Measurements from ENCODE around the gene PGPEP1.
"Not testable (repeated sequence)": the region's sequence is repeated elsewhere in the genome, so short reads cannot be mapped to it uniquely, and the experiment has no call there.

PGPEP1 gene

DNA sequence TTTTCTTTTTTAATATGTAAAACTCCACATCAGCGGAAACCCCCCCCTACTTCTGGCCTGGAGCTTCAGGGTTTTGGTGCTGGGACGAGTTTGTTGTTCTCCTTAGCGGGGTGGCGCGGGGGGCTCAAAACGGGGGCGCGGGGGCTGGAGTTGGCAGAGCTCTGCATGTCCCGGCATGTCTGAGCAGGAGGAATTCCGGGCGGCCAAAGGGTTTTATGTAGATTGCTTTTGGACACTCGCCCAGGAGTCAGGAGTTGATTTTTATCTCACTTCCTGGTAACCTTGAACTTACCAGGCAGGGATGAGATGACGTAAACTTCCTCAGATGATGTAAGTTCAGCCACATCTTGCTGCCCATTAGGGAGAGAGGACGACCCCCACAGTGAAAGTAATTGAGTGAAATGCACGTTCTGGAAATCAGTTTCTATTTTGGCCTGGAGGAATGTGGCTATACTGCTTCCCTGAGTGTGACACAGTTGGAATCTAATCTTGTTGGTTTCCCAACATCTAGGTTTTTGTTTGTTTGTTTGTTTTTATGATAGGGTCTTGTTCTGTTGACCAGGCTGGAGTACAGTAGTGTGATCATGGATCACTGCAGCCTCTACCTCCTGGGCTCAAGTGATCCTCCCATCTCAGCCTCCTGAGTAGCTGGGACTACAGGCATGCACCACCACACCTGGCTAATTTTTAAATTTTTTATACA lies 24.6 kb downstream of the PGPEP1 start:
- Histone ChIP-seq H3K4me3 (ENCODE audit: low read depth, low read length) (no peak overlapping the region), H3K36me3 (ENCODE audit: insufficient read depth, low read length) (no peaks in the 10 kb centered on the region), H3K4me1 (ENCODE audit: control insufficient read depth, insufficient read depth, low read length, unreplicated experiment) (peaks cover 18% of the 10 kb centered on the region), H3K27ac (ENCODE audit: low read depth, low read length) (peak overlapping the region; percentile 81), H3K27me3 (ENCODE audit: insufficient read depth, low read length) (no peaks in the 10 kb centered on the region), H2AFZ (ENCODE audit: low read length, unreplicated experiment) (peak overlapping the region; percentile 40), H3K79me2 (ENCODE audit: control insufficient read depth, insufficient read depth, low read length, unreplicated experiment) (no peaks in the 10 kb centered on the region)

DNA sequence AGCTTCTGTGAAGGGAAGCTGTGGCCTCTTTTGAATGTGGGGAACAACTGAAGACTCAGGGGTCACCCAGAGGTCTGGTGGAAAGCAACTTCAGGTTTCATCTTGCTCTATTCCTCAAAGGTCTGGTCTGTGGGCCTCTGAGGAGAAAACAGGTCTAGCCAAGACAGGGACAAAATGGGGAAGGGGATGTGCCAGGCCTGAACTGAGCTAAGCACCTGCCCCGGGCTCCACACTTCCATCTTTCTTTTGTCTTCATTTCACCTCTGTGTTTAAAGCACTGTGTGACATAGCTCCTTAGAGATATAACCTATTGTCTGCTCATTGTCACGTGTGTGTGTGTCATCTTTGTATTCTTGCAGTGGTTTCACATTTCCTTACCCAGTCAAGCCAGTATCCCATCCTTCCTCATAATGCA lies 25.6 kb downstream of the PGPEP1 start:
- Histone ChIP-seq H3K79me2 (ENCODE audit: control insufficient read depth, insufficient read depth, low read length, unreplicated experiment) (no peaks in the 10 kb centered on the region), H3K27me3 (ENCODE audit: insufficient read depth, low read length) (no peaks in the 10 kb centered on the region), H3K36me3 (ENCODE audit: insufficient read depth, low read length) (no peaks in the 10 kb centered on the region), H3K27ac (ENCODE audit: low read depth, low read length) (peak overlapping the region; percentile 81), H3K4me3 (ENCODE audit: low read depth, low read length) (no peak overlapping the region), H3K4me1 (ENCODE audit: control insufficient read depth, insufficient read depth, low read length, unreplicated experiment) (peaks cover 18% of the 10 kb centered on the region), H2AFZ (ENCODE audit: low read length, unreplicated experiment) (no peak overlapping the region)

DNA sequence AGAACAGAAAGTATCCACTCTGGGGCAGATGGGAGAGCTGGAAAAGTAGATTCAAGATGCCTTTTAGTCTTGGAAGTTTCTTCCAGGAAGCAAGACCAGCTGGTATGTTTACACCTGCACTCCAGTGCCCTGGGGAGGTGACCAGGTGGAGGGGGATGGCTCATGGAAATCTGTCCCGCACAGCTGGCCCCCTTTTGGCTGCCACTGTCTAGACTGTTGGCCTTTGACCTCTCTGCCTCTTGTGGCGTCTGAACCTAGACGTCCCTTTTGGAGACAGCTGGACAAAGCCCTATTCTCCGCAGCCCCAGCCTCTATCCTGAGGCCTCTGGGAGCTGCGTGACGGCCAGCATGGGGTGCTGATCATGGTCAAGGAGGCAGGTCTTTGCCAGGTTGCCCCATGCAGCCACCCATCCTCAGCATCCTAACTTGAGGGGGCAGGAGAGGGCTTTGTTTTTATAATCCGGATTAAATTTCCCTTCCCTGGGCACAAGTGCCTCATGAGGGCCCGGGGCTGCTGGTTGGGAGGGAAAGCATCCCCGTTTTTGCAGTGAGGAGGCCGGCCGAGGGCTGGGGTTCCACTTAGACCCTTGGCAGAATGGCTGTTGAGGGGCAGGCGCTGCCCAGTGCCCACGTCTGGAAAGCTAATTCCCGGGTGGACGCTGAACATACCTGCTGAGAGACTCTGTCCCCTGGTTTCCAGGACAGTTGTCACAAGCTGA lies 28.3 kb downstream of the PGPEP1 start:
- no peaks in the 10 kb centered on the region for H3K27me3 ChIP-seq (ENCODE audit: insufficient read depth, low read length)
- no peaks in the 10 kb centered on the region for H3K36me3 ChIP-seq (ENCODE audit: insufficient read depth, low read length)
- no peak overlapping the region for H2AFZ ChIP-seq (ENCODE audit: low read length, unreplicated experiment)
- H3K4me1 ChIP-seq (ENCODE audit: control insufficient read depth, insufficient read depth, low read length, unreplicated experiment) = peaks cover 20% of the 10 kb centered on the region
- no peak overlapping the region for H3K4me3 ChIP-seq (ENCODE audit: low read depth, low read length)
- no peaks in the 10 kb centered on the region for H3K79me2 ChIP-seq (ENCODE audit: control insufficient read depth, insufficient read depth, low read length, unreplicated experiment)
- no peak overlapping the region for H3K27ac ChIP-seq (ENCODE audit: low read depth, low read length)

DNA sequence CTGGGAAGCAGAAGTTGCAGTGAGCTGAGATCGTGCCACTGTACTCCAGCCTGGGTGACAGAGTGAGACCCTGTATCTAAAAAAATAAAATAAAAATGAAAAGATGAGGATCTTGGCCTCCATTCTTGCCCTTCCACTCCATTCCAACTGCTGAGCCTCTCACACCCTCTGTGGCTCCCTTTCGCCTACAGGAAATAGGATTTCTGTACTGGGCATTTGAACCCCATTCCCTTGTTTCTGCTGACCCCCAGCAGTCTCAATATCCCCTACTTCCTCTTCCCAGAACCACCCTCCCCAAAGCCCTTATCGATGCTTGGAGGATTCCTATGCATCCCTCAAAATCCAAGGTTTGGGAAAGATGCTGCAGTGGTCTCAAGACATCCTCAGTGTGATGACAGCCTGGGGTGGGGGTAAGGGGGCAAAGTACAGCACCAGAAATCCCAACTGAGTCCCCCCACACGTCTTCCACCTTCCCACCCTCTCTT lies 33.1 kb downstream of the PGPEP1 start:
- Histone ChIP-seq H2AFZ (ENCODE audit: low read length, unreplicated experiment) (no peak overlapping the region), H3K36me3 (ENCODE audit: insufficient read depth, low read length) (no peaks in the 10 kb centered on the region), H3K4me1 (ENCODE audit: control insufficient read depth, insufficient read depth, low read length, unreplicated experiment) (peaks cover 22% of the 10 kb centered on the region), H3K27me3 (ENCODE audit: insufficient read depth, low read length) (no peaks in the 10 kb centered on the region), H3K4me3 (ENCODE audit: low read depth, low read length) (no peak overlapping the region), H3K79me2 (ENCODE audit: control insufficient read depth, insufficient read depth, low read length, unreplicated experiment) (no peaks in the 10 kb centered on the region), H3K27ac (ENCODE audit: low read depth, low read length) (peak overlapping the region; percentile 87)

DNA sequence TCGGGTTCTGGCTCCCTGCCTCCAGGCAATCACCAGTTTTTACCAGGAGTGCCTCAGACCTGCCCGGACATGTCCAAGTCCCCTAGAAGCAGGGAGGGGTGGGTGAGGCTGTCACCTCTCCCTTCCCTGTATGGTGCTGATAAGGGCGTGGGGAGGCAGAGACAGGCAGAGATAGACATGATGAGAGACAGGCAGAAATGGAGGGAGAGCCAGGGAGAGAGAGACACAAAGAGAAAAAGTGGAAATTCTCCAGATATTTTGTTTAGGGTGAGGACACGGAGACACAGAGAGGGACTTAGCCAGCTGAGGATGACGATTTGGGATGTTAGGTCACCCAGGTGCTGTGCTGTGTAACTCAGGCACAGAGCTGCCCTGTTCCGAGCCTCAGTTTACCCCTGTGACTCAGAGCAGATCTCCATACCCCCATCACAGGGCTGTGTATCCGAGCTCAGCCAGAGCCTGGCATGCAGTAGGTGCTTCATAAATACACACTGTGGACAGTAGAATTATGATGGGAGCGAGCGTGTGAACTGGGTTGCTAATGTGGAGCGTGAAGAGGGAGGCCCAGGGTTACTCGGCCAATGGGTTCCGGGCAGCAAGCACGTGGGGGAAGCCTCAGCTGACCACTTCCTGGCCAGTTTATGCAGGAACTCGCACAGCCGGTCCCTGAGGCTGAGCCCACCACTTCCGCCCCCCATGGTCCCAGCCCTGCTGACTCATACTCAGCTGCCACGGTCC lies 33.7 kb downstream of the PGPEP1 start:
- Histone ChIP-seq H2AFZ (ENCODE audit: low read length, unreplicated experiment) (peak overlapping the region; percentile 59), H3K4me1 (ENCODE audit: control insufficient read depth, insufficient read depth, low read length, unreplicated experiment) (peaks cover 22% of the 10 kb centered on the region), H3K79me2 (ENCODE audit: control insufficient read depth, insufficient read depth, low read length, unreplicated experiment) (no peaks in the 10 kb centered on the region), H3K4me3 (ENCODE audit: low read depth, low read length) (no peak overlapping the region), H3K27ac (ENCODE audit: low read depth, low read length) (peak overlapping the region; percentile 87), H3K36me3 (ENCODE audit: insufficient read depth, low read length) (no peaks in the 10 kb centered on the region), H3K27me3 (ENCODE audit: insufficient read depth, low read length) (no peaks in the 10 kb centered on the region)

DNA sequence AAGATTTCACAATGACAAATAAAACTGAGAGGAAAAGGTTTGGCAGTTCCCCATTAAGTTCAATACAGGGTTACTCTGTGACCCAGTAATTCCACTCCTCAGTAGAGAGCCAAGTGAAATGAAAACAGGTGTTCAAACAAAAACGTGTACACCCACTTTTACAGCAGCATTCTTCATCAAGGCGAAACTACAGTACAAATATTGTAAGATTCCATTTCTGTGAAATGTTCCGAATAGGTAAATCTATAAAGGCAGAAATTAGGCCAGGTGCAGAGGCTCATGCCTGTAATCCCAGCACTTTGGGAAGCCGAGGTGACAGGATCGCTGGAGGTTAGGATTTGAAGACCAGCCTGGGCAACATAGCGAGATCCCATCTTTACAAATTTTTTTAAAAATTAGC lies 36.6 kb downstream of the PGPEP1 start:
- H2AFZ ChIP-seq (ENCODE audit: low read length, unreplicated experiment) = no peak overlapping the region
- H3K27ac ChIP-seq (ENCODE audit: low read depth, low read length) = no peak overlapping the region
- H3K4me3 ChIP-seq (ENCODE audit: low read depth, low read length) = no peak overlapping the region
- peaks cover 27% of the 10 kb centered on the region for H3K4me1 ChIP-seq (ENCODE audit: control insufficient read depth, insufficient read depth, low read length, unreplicated experiment)
- no peaks in the 10 kb centered on the region for H3K36me3 ChIP-seq (ENCODE audit: insufficient read depth, low read length)
- no peaks in the 10 kb centered on the region for H3K27me3 ChIP-seq (ENCODE audit: insufficient read depth, low read length)
- no peaks in the 10 kb centered on the region for H3K79me2 ChIP-seq (ENCODE audit: control insufficient read depth, insufficient read depth, low read length, unreplicated experiment)

DNA sequence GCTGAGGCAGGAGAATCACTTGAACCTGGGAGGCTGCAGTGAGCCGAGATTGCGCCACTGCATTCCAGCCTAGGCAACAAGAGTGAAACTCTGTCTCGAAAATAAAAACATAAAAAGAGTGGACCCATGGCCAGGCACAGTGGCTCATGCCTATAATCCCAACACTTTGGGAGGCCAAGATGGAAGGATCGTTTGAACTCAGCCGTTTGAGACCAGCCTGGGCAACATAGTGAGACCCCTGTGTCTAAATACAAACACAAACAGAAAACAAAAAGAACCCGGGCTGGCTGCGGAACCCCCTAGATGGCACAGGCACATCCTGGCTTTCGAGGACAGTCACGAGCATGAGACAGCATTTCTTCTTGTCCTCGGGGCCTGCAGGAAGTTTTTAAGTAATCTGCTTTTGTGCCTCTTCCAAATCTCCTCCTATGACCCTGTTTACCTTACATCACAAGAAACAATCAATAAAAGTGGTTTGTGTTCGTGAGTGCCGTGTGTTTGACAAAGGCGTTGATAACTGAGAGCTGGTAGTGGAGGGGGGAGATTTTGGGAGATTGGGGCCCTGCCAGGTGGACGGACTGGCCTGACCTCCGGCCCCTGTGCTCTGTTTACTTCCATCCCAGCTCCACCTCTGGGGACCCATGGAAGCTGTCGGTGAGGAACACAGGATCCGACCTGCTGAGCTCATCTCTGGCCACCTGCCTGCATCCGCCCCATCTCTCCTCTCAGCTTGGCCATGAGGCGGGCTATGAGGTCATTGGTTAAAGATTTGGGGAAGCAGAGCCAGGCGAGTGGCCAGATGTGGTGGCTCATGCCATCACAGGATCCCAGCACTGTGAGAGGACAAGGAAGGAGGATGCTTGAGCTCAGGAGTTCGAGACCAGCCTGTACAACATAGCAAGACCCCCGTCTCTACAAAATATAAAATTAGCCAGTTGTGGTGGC lies 39.7 kb downstream of the PGPEP1 start:
- Histone ChIP-seq H3K4me1 (ENCODE audit: control insufficient read depth, insufficient read depth, low read length, unreplicated experiment) (peaks cover 11% of the 10 kb centered on the region), H2AFZ (ENCODE audit: low read length, unreplicated experiment) (no peak overlapping the region)

DNA sequence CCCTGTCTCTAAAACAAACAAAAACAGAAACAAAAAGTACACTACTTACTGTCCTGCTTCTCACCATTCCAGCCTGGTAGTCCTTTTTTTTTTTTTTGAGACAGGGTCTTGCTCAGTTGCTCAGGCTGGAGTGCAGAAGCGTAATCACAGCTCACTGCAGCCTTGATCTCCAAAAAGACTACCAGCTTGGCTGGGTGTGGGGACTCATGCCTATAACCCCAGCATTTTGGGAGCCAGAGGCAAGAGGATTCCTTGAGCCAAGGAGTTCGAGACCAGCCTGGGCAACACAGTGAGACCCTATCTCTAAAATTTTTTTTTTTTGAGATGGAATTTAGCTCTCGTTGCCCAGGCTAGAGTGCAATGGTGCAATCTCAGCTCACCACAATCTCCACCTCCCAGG lies 40.4 kb downstream of the PGPEP1 start:
- no peaks in the 10 kb centered on the region for H3K79me2 ChIP-seq (ENCODE audit: control insufficient read depth, insufficient read depth, low read length, unreplicated experiment)
- peaks cover 11% of the 10 kb centered on the region for H3K4me1 ChIP-seq (ENCODE audit: control insufficient read depth, insufficient read depth, low read length, unreplicated experiment)
- no peak overlapping the region for H3K4me3 ChIP-seq (ENCODE audit: low read depth, low read length)
- H3K27ac ChIP-seq (ENCODE audit: low read depth, low read length) = no peak overlapping the region
- H3K27me3 ChIP-seq (ENCODE audit: insufficient read depth, low read length) = no peaks in the 10 kb centered on the region
- no peak overlapping the region for H2AFZ ChIP-seq (ENCODE audit: low read length, unreplicated experiment)
- H3K36me3 ChIP-seq (ENCODE audit: insufficient read depth, low read length) = no peaks in the 10 kb centered on the region

More for the DNA sequence above, 39.7 kb downstream of the PGPEP1 start:
- H3K4me3 ChIP-seq (ENCODE audit: low read depth, low read length) = no peak overlapping the region
- H3K27me3 ChIP-seq (ENCODE audit: insufficient read depth, low read length) = no peaks in the 10 kb centered on the region
- no peak overlapping the region for H3K27ac ChIP-seq (ENCODE audit: low read depth, low read length)
- H3K36me3 ChIP-seq (ENCODE audit: insufficient read depth, low read length) = no peaks in the 10 kb centered on the region
- H3K79me2 ChIP-seq (ENCODE audit: control insufficient read depth, insufficient read depth, low read length, unreplicated experiment) = no peaks in the 10 kb centered on the region

DNA sequence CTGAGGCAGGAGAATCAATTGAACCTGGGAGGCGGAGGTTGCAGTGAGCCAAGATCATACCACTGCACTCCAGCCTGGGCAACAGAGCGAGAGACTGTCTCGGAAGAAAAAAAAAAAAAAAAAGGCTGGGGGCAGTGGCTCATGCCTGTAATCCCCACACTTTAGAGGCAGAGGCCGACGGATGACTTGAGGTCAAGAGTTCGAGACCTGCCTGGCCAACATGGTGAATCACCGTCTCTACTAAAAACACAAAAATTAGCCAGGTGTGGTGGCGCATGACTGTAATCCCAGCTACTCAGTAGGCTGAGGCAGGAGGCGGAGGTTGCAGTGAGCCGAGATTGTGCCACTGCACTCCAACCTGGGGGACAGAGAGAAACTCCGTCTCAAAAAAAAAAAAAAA lies 43.2 kb downstream of the PGPEP1 start:
- not testable (repeated sequence) for H3K27me3 ChIP-seq (ENCODE audit: insufficient read depth, low read length); H3K4me3 ChIP-seq (ENCODE audit: low read depth, low read length); H3K27ac ChIP-seq (ENCODE audit: low read depth, low read length); H3K4me1 ChIP-seq (ENCODE audit: control insufficient read depth, insufficient read depth, low read length, unreplicated experiment); H3K79me2 ChIP-seq (ENCODE audit: control insufficient read depth, insufficient read depth, low read length, unreplicated experiment); H3K36me3 ChIP-seq (ENCODE audit: insufficient read depth, low read length); H2AFZ ChIP-seq (ENCODE audit: low read length, unreplicated experiment)

DNA sequence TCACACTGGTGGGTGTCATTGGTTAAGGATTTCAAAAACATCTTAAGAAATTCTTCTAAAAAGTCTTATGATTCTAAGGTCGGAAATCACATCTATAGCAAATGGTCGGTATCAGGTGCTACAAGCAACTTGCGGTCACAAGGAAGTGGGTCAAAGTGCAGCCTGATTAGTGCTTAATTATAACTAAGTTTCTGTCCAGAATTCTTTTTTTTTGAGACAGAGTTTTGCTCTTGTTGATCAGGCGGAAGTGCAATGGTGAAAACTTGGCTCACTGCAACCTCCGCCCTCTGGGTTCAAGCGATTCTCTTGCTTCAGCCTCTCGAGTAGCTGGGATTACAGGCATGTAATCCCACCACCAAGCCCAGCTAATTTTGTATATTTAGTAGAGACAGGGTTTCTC lies 44.4 kb downstream of the PGPEP1 start:
- H3K4me1 ChIP-seq (ENCODE audit: control insufficient read depth, insufficient read depth, low read length, unreplicated experiment) = peaks cover 5% of the 10 kb centered on the region
- H3K79me2 ChIP-seq (ENCODE audit: control insufficient read depth, insufficient read depth, low read length, unreplicated experiment) = peaks cover 2% of the 10 kb centered on the region
- no peak overlapping the region for H3K27ac ChIP-seq (ENCODE audit: low read depth, low read length)
- H3K27me3 ChIP-seq (ENCODE audit: insufficient read depth, low read length) = no peaks in the 10 kb centered on the region
- H3K4me3 ChIP-seq (ENCODE audit: low read depth, low read length) = no peak overlapping the region
- H3K36me3 ChIP-seq (ENCODE audit: insufficient read depth, low read length) = no peaks in the 10 kb centered on the region
- no peak overlapping the region for H2AFZ ChIP-seq (ENCODE audit: low read length, unreplicated experiment)

Measured in ACC112 (cell line).